Keratinocyte (primary cell): ENCODE results near the gene PTPRB.
"Not testable (repeated sequence)": the region's sequence is repeated elsewhere in the genome, so short reads cannot be mapped to it uniquely, and the experiment has no call there.

Experiments
- CTCF ChIP-seq, 3 experiments: IDR thresholded peaks in 1 of 3; conservative IDR thresholded peaks in 1 of 3; optimal IDR thresholded peaks in 1 of 3; 2 replicates in 2 of 3; 3 replicates in 1 of 3; pipeline versions ENCODE3 to v1.5.1; 2011; ENCODE audit warnings: low read length in 3 of 3, mild to moderate bottlenecking in 3 of 3, moderate library complexity in 2 of 3, control low read depth in 1 of 3, inconsistent platforms in 1 of 3; ENCODE audit not compliant: insufficient read depth in 2 of 3; ENCODE audit errors: extremely low read depth in 1 of 3
- EZH2 ChIP-seq: IDR thresholded peaks from one replicate; pipeline ENCODE4 v1.6.1; 2012; ENCODE audit warnings: inconsistent platforms, mild to moderate bottlenecking, low read length, moderate library complexity

- TF ChIP-seq CTCF (optimal IDR thresholded peaks at IDR 0.05 in 1 of 3, IDR thresholded peaks at IDR 0.05 in 1 of 3, conservative IDR thresholded peaks at IDR 0.05 in 1 of 3; ENCODE audit: extremely low read depth in 1 of 3, insufficient read depth in 2 of 3, low read length in 3 of 3); EZH2: not testable (repeated sequence)
Measured at GRCh38 chr12:70490928-70491327, 146.3 kb downstream of the PTPRB start.
